K562 (cell line): ENCODE data around the gene P4HB. TPM values are rescaled to one million over a fixed set of nuclear protein-coding genes. Genes with fewer than 3 reads are reported as not detected.

Source experiments
- C11orf30 ChIP-seq: fragments of 450-650 bp; IDR thresholded peaks from 2 replicates; pipeline ENCODE4 v1.6.1; 2016; ENCODE audit warnings: low read depth, mild to moderate bottlenecking
- EGR1 ChIP-seq: fragments of 450-650 bp; conservative IDR thresholded peaks from 2 replicates; pipeline ENCODE4 v1.6.1; 2017; ENCODE audit warnings: mild to moderate bottlenecking
- HDAC1 ChIP-seq, 2 experiments: fragments of 450-650 bp; IDR thresholded peaks; 2 replicates each; pipeline ENCODE4 v1.6.1; 2016 to 2017; ENCODE audit warnings: inconsistent platforms in 1 of 2, mild to moderate bottlenecking in 1 of 2, moderate library complexity in 1 of 2
- HMG20A ChIP-seq: fragments of 450-650 bp; formaldehyde crosslinking; conservative IDR thresholded peaks from 2 replicates; pipeline ENCODE4 v1.4.0; 2020; ENCODE audit warnings: mild to moderate bottlenecking, mixed read lengths
- NFATC3 ChIP-seq: fragments of 450-650 bp; IDR thresholded peaks from 2 replicates; pipeline ENCODE4 v1.6.1; 2017; ENCODE audit warnings: mild to moderate bottlenecking
- POLR2A ChIP-seq: fragments of 450-650 bp; conservative IDR thresholded peaks from 2 replicates; pipeline ENCODE4 v1.6.1; 2016
- POLR2B ChIP-seq: fragments of 450-650 bp; IDR thresholded peaks from 2 replicates; pipeline ENCODE4 v1.6.1; 2018; ENCODE audit warnings: low read depth; ENCODE audit not compliant: partially characterized antibody
- RBM22 ChIP-seq: fragments of 200-400 bp; formaldehyde crosslinking; IDR thresholded peaks from 2 replicates; pipeline ENCODE4 v1.6.1; 2018; ENCODE audit warnings: low read length, low read depth; ENCODE audit not compliant: poor library complexity, severe bottlenecking
- RFX5 ChIP-seq: IDR thresholded peaks from 2 replicates; pipeline ENCODE4 v1.6.1; 2011; ENCODE audit warnings: low read depth, mild to moderate bottlenecking, improper control_type of control experiment, low read length
- SIN3A ChIP-seq, 2 experiments: fragments of 150-350 bp in 1 of 2; IDR thresholded peaks; 2 replicates each; pipeline ENCODE4 v1.6.1; 2011 to 2016; ENCODE audit warnings: borderline replicate concordance in 2 of 2, low read depth in 2 of 2, low read length in 2 of 2, mild to moderate bottlenecking in 2 of 2, moderate library complexity in 2 of 2; ENCODE audit not compliant: control insufficient read depth in 1 of 2
- TAF1 ChIP-seq: IDR thresholded peaks from 2 replicates; pipeline ENCODE4 v1.6.1; 2011; ENCODE audit warnings: mild to moderate bottlenecking, low read length, moderate library complexity; ENCODE audit not compliant: insufficient read depth, control insufficient read depth, severe bottlenecking; ENCODE audit errors: extremely low read depth
- ZBTB7A ChIP-seq: IDR thresholded peaks from 2 replicates; pipeline ENCODE4 v1.6.1; 2011; ENCODE audit warnings: low read depth, mild to moderate bottlenecking, low read length, moderate library complexity, borderline replicate concordance; ENCODE audit not compliant: control insufficient read depth
- ZNF12 ChIP-seq: sonication (generic); formaldehyde crosslinking; IDR thresholded peaks from 2 replicates; pipeline ENCODE4 v1.4.0; 2020; ENCODE audit warnings: mild to moderate bottlenecking, missing genetic modification reagents
- ZNF212 ChIP-seq: fragments of 450-650 bp; formaldehyde crosslinking; IDR thresholded peaks from 2 replicates; pipeline ENCODE4 v1.4.0; 2020; ENCODE audit warnings: mild to moderate bottlenecking
- ZNF224 ChIP-seq: sonication (generic); formaldehyde crosslinking; IDR thresholded peaks from 2 replicates; pipeline ENCODE4 v1.8.0; 2022; ENCODE audit warnings: mild to moderate bottlenecking, missing genetic modification reagents
- ZNF239 ChIP-seq: fragments of 250-450 bp; sonication (Bioruptor Pico); IDR thresholded peaks from 2 replicates; pipeline ENCODE4 v1.4.0; 2020; ENCODE audit warnings: mild to moderate bottlenecking
- ZNF583 ChIP-seq: fragments of 250-450 bp; sonication (Bioruptor Pico); IDR thresholded peaks from 2 replicates; pipeline ENCODE4 v1.4.0; 2020
- polyA plus RNA-seq, 8 experiments: library from polyadenylated mRNA; depleted of rRNA in 4 of 8; stranded (reverse) in 5 of 8; unstranded in 3 of 8; fragments of >200 nt; fragmentation: Nextera tagmentation in 2 of 8; fragmentation: Illumina TruSeq in 1 of 8; extraction: Ambion mirVana in 2 of 8; extraction: Trizol in 1 of 8; gene quantifications; 2 replicates each; pipeline versions ENCODE4 v1.2.1 to v1.2.3, GENCODE V29; 2011 to 2014; ENCODE audit warnings: inconsistent platforms in 1 of 8, missing spikeins in 1 of 8
- total RNA-seq, 7 experiments: library from RNA; depleted of rRNA in 6 of 7; stranded (reverse); fragments of >200 nt in 6 of 7; fragmentation: Illumina TruSeq in 2 of 7; extraction: Trizol in 2 of 7; gene quantifications; 2 replicates each; pipeline versions ENCODE4 v1.2.1 to v1.2.3, GENCODE V29; 2011 to 2021; ENCODE audit warnings: low replicate concordance in 1 of 7
- TF ChIP-seq, protein P1 (sequence below): fragments of 250-450 bp; sonication (Bioruptor Pico); IDR thresholded peaks from 2 replicates; pipeline ENCODE4 v1.8.0; 2022; ENCODE audit warnings: moderate library complexity, mild to moderate bottlenecking, inconsistent platforms
- TF ChIP-seq, protein P2 (sequence below): fragments of 450-650 bp; IDR thresholded peaks from one replicate; pipeline ENCODE4 v1.6.1; 2018; ENCODE audit warnings: mild to moderate bottlenecking, moderate library complexity; ENCODE audit not compliant: partially characterized antibody

The P4HB gene
- total and polyA plus RNA-seq, 9 of the 15 experiments (the other 6 are each of a cell fraction or from before 2014, with no cell fraction given): 4.4 to 645 (median 325) TPM

- TF ChIP-seq ZNF583 (CRISPR knock-in tag) (peak; percentile 92; the same call in 1 of the 2 replicates), TAF1 (peak; percentile 67), HMG20A (CRISPR knock-in tag) (no peak), ZNF212 (CRISPR knock-in tag) (0 out of 2 replicates have a peak, but pooled peaks have one; percentile 52), ZNF12 (CRISPR knock-in tag) (peak; percentile 68; the same call in 1 of the 2 replicates), RBM22 (peak; percentile 92), ZBTB7A (peak; percentile 74), HDAC1 (IDR thresholded peaks at IDR 0.05) (peak in 1 of 2 experiments; percentile 18; a peak in 1 of 4 replicates), POLR2A (peak; percentile 54), NFATC3 (no peak), EGR1 (peak; percentile 50), ZNF224 (no peak), SIN3A (IDR thresholded peaks at IDR 0.05; ENCODE audit: borderline replicate concordance in 2 of 2, control insufficient read depth in 1 of 2, low read depth in 2 of 2, low read length in 2 of 2) (peak in 1 of 2 experiments; percentile 68; a peak in 1 of 4 replicates), POLR2B (peak; percentile 52), ZNF239 (CRISPR knock-in tag) (0 out of 2 replicates have a peak, but pooled peaks have one; percentile 27), C11orf30 (no peak), RFX5 (peak; percentile 40; the same call in 1 of the 2 replicates)
- TF ChIP-seq, protein P1, sequence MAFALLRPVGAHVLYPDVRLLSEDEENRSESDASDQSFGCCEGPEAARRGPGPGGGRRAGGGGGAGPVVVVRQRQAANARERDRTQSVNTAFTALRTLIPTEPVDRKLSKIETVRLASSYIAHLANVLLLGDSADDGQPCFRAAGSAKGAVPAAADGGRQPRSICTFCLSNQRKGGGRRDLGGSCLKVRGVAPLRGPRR (CRISPR knock-in tag): no peak
- TF ChIP-seq, protein P2, sequence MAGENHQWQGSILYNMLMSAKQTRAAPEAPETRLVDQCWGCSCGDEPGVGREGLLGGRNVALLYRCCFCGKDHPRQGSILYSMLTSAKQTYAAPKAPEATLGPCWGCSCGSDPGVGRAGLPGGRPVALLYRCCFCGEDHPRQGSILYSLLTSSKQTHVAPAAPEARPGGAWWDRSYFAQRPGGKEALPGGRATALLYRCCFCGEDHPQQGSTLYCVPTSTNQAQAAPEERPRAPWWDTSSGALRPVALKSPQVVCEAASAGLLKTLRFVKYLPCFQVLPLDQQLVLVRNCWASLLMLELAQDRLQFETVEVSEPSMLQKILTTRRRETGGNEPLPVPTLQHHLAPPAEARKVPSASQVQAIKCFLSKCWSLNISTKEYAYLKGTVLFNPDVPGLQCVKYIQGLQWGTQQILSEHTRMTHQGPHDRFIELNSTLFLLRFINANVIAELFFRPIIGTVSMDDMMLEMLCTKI: no peak
Measured at GRCh38 chr17:81859906-81860755, at the start of gene P4HB (continued).
